T47D (cell line): ENCODE data around the gene PCDHA8.
"Not testable (repeated sequence)": the region's sequence is repeated elsewhere in the genome, so short reads cannot be mapped to it uniquely, and the experiment has no call there.

Source experiments
- DNase-seq, 2 experiments: peaks; one replicate each; pipeline versions ENCODE4 v3.0.0 to v3.0.0-alpha.2; 2011 to 2012; ENCODE audit warnings: low read depth in 1 of 2, low spot score in 1 of 2
- JUND ChIP-seq: IDR thresholded peaks from 2 replicates; pipeline ENCODE4 v1.6.1; 2012; ENCODE audit warnings: low read depth
- in situ Hi-C: cut with HindIII; loops from 2 replicates; pipeline ENCODE4 v1.10.0; 2016; ENCODE audit warnings: low sequenced_read_pairs, low pct_unique_long_range_greater_than_20kb

The PCDHA8 gene

GRCh38 chr5:140808889-140809291, 32.1 kb upstream of the PCDHA8 start:
- DNase-seq: no peak
- no peak for TF ChIP-seq JUND
- in situ Hi-C loops: no loop called here

GRCh38 chr5:140821375-140822280, 19.4 kb upstream of the PCDHA8 start, which contains the start of gene PCDHA5:
PCDHA5 (plus strand) TSS chr5:140821613.
- peak; percentile 90 to 91 for DNase-seq
- no peak for TF ChIP-seq JUND
- in situ Hi-C loops: no loop called here

GRCh38 chr5:140822281-140822629, 18.7 kb upstream of the PCDHA8 start:
- no peak for DNase-seq
- in situ Hi-C loops: no loop called here
- no peak for TF ChIP-seq JUND

GRCh38 chr5:140822969-140823368, 18.0 kb upstream of the PCDHA8 start:
- in situ Hi-C loops, DNase-seq: not testable (repeated sequence)

- in situ Hi-C loops: no loop called here
- no peak for TF ChIP-seq JUND
- DNase-seq: no peak
These were observed 17.5 kb upstream of the PCDHA8 start for GRCh38 chr5:140823475-140823874.

- in situ Hi-C loops: no loop called here
- DNase-seq: no peak
- TF ChIP-seq JUND: no peak
These were observed 13.2 kb upstream of the PCDHA8 start, which contains the start of gene PCDHA6 for GRCh38 chr5:140827704-140828361. PCDHA6 (plus strand) TSS chr5:140827960; CDS start chr5:140828092, 132 bp downstream.

GRCh38 chr5:140828362-140828737, 12.6 kb upstream of the PCDHA8 start:
- no peak for TF ChIP-seq JUND
- DNase-seq: no peak
- in situ Hi-C loops: no loop called here

- DNase-seq, in situ Hi-C loops: not testable (repeated sequence)
These were observed 11.2 kb upstream of the PCDHA8 start for GRCh38 chr5:140829511-140830501.

- TF ChIP-seq JUND: no peak
- in situ Hi-C loops: no loop called here
- no peak for DNase-seq
These were observed 7.0 kb upstream of the PCDHA8 start, which contains the start of gene PCDHA7 for GRCh38 chr5:140833993-140834392. PCDHA7 (plus strand) TSS chr5:140834269; CDS start chr5:140834384, 115 bp downstream.

GRCh38 chr5:140834439-140835008, 6.5 kb upstream of the PCDHA8 start:
- DNase-seq, in situ Hi-C loops: not testable (repeated sequence)

- no peak for TF ChIP-seq JUND
- in situ Hi-C loops: no loop called here
- DNase-seq: no peak
These were observed 5.1 kb upstream of the PCDHA8 start for GRCh38 chr5:140835622-140836510.
